ENCODE measurements around the gene C1GALT1C1L.

- TF ChIP-seq, protein P1, sequence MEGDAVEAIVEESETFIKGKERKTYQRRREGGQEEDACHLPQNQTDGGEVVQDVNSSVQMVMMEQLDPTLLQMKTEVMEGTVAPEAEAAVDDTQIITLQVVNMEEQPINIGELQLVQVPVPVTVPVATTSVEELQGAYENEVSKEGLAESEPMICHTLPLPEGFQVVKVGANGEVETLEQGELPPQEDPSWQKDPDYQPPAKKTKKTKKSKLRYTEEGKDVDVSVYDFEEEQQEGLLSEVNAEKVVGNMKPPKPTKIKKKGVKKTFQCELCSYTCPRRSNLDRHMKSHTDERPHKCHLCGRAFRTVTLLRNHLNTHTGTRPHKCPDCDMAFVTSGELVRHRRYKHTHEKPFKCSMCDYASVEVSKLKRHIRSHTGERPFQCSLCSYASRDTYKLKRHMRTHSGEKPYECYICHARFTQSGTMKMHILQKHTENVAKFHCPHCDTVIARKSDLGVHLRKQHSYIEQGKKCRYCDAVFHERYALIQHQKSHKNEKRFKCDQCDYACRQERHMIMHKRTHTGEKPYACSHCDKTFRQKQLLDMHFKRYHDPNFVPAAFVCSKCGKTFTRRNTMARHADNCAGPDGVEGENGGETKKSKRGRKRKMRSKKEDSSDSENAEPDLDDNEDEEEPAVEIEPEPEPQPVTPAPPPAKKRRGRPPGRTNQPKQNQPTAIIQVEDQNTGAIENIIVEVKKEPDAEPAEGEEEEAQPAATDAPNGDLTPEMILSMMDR (IDR thresholded peaks at IDR 0.05; ENCODE audit: low read depth, low read length), result no peak
- no peak for TF ChIP-seq EZH2phosphoT487 (IDR thresholded peaks at IDR 0.05; ENCODE audit: low read depth)
Observed at GRCh38 chr2:43714164-43714563, 37.9 kb upstream of the C1GALT1C1L start.
